Measurements from ENCODE around the gene ITCH.
"Not testable (repeated sequence)": the region's sequence is repeated elsewhere in the genome, so short reads cannot be mapped to it uniquely, and the experiment has no call there.

The ITCH gene

GRCh38 chr20:34385464-34385863 is 22.4 kb downstream of the ITCH start:
- no peak for DNase-seq

DNA sequence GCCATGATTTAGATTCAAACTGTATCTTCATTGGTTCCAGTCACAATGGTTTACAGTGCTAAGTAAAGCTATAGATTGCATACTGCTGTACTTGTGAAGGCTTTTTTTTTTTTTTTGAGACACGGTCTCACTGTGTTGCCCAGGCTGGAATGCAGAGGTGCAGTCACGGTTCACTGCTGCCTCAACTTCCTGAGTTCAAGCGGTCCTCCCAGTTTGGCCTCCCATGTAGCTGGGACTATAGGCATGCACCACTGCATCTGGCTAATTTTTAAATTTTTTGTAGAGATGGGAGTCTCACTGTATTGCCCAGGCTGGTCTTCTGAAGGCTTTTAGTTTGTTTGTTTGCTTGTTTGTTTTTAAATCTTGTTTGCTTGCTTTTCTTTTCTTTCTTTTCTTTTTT is 24.9 kb downstream of the ITCH start:
- no peak for DNase-seq

GRCh38 chr20:34388678-34389077 is 25.6 kb downstream of the ITCH start:
- DNase-seq, result no peak

DNA sequence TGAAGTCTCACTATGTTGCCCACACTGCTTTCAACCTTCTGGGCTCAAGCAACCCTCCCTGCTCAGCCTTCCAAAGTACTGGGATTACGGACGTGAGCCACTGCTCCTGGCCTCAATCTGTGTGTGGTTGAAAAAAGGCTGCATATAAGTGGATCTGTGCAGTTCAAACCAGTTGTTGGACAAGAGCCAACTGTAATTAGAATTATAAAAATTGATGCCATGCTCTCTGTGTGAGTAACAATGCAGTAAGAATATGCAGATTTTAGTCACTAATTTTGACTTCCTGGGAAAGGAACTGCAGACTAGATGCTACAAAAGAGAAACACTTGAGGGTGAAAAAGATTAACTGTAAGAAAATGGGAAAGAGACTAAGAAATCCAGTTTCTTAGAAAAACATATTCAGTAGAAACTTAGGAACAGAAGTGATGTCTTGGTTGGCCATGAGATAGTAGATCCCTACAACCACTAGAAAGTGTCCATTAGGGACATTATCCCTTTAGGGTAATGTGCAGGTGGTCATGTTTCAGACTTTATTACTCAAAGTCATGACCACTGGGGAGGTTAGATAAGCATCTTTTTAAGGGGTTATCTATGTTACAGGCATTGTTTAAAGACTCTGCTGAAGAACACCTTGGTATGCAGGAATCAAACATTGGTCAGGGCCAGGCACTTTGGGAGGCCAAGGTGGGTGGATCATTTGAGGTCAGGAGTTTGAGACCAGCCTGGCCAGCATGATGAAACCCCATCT is 26.3 kb downstream of the ITCH start:
- DNase-seq, result no peak

GRCh38 chr20:34389954-34390555 is 27.0 kb downstream of the ITCH start:
- no peak for DNase-seq

- DNase-seq, result no peak
Measured at GRCh38 chr20:34396408-34396807, 33.3 kb downstream of the ITCH start.

- DNase-seq, result no peak
Measured at GRCh38 chr20:34397096-34397495, 34.0 kb downstream of the ITCH start.

DNA sequence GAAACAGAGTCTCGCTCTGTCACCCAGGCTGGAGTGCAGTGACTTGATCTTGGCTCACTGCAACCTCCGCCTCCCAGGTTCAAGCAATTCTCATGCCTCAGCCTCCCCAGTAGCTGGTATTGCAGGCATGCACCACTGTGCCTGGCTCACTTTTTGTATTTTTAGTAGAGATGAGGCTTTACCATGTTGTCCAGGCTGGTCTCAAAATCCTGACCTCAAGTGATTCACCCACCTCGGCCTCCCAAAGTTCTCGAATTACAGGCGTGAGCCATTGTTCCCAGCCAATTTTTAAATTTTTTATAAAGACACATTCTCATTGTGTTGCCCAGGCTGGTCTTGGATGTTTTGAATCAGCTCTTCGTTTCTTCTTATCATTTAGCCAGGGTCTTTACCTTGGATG is 37.7 kb downstream of the ITCH start:
- DNase-seq, result not testable (repeated sequence)

GRCh38 chr20:34401741-34402455 is 38.8 kb downstream of the ITCH start:
- no peak for DNase-seq

- no peak for DNase-seq
Measured at GRCh38 chr20:34402461-34402860, 39.4 kb downstream of the ITCH start.

DNA sequence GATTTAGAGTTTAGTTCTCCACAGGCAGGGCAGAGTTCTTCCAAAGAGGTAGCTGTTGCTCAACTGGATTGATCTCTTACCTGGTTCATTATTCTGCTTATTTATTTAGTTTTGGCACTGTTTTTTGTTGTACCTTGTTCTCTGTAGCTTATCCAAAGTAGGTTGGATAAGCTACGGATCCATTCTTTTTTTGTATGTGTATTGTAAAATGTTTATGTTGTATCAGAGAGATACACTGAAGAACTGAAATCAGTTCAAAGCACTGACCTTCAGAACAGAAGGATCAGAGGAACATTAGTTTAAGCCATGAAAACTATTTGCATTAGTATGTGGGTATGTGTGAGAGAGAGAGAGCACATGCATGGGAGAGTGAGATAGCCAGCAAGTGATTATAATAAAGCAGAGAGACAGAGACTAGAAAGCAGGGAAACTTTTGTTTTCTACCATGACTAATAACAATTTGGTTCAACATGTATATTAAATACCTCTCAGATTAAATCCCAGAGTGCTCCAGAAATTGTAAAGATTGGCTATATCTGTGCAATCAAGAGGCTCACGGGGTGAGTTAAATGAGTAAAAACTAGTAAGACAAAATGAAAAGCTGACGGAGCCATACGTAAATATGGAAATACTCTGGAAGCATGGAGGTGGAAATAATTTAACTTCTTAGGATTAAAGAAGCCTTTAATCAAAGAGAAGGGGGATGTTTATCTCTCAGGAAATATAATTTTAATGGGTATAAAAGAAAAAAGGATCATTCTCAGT is 40.2 kb downstream of the ITCH start:
- DNase-seq, result no peak

GRCh38 chr20:34403908-34404307 is 40.8 kb downstream of the ITCH start:
- DNase-seq, result no peak

DNA sequence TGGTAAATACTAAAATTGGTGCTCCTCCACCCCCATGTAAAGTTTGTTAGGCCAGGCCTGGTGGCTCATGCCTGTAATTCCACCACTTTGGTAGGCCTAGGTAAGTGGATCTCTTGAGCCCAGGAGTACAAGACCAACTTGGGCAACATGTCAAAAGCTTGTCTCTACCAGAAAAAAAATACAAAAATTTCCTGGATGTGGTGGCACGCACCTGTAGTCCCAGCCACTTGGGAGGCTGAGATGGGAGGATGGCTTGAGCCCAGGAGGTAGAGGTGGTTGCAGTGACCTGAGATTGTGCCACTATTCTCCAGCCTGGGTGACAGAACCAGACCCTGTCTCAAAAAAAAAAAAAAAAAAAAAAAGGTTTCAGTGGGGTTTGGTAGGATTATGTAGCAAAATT is 41.7 kb downstream of the ITCH start:
- no peak for DNase-seq

DNA sequence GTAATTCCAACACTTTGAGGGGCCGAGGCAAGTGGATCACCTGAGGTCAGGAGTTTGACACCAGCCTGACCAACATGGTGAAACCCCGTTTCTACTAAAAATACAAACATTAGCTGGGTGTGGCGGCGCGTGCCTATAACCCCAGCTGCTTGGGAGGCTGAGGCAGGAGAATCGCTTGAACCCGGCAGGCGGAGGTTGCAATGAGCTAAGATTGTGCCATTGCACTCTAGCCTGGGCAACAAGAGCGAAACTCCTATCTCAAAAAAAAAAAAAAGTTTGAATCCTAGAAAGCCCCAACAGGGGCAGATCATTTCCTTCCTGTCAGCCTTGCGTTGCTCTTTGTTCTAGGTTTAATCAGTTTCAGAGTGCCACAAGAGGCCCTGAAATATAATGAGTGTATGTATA is 42.2 kb downstream of the ITCH start:
- not testable (repeated sequence) for DNase-seq

- DNase-seq, result not testable (repeated sequence)
Measured at GRCh38 chr20:34405942-34406341, 42.9 kb downstream of the ITCH start.

GRCh38 chr20:34407962-34408474 is 44.9 kb downstream of the ITCH start:
- DNase-seq, result no peak

- DNase-seq, result no peak
Measured at GRCh38 chr20:34410336-34410735, 47.3 kb downstream of the ITCH start.

DNA sequence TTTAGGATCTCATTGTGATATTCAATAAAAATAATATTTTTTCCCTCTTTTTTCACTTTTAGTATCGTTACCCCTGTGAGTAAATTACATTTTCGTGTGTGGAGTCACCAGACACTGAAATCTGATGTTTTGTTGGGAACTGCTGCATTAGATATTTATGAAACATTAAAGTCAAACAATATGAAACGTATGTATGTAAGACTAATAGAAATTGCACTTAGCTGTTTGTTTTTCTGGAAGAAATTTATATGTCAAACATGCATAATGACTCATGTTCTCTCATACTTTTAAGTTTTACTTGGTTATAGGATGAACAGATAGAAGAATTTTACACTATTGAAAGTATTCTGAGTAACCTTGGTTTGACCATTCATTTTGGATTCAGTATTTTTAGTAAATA is 49.4 kb downstream of the ITCH start:
- no peak for DNase-seq

GRCh38 chr20:34414525-34414924 is 51.5 kb downstream of the ITCH start:
- not testable (repeated sequence) for DNase-seq

DNA sequence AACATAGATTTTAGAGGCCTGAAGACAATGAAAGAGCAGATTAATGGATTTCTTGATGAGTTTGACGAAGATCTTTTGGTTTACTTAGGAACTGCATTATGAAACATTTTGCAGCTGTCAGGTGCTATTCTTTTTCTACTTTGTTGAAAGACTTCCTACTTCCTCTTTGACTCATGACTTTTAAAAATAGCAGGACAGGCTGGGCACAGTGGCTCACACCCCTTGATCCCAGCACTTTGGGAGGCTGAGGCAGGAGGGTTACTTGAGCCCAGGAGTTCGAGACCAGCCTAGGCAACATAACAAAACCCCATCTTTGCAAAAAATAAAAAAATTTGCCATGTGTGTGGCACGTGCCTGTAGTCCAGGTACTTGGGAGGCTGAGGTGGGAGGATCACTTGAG is 52.0 kb downstream of the ITCH start:
- DNase-seq, result no peak

- no peak for DNase-seq
Measured at GRCh38 chr20:34420146-34420545, 57.1 kb downstream of the ITCH start.

DNA sequence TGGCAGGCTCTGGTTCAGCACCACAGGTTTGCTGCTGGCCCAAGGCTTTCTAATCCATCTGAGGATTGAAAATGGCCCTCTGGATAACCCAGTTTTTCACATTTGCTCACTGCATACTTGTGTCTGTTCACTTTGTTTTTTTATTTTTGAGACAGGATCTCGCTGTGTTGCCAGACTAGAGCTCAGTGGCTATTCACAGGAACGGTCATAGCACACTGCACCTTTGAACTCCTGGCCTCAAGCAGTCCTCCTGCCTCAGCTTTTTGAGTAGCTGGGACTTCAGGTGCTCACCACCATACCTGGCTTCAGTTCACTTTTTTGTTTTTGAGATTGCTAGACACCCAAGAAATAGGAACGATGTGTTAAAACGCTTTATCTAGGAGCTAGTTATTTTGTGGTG is 57.9 kb downstream of the ITCH start:
- DNase-seq, result no peak
